Lower leg skin (tissue), 4 donors: ENCODE measurements around the gene KLKB1. TPM values are rescaled to one million over a fixed set of nuclear protein-coding genes. Genes with fewer than 3 reads are reported as not detected.

Experiments
- DNase-seq, 2 donors: peaks; one replicate each; pipeline ENCODE4 v3.0.0-alpha.2; 2019; ENCODE audit warnings: low spot score in 2 of 2
- H3K4me3 ChIP-seq: fragments of 200-600 bp; sonication (generic); 2 replicates; pipeline ENCODE4 v1.5.1; 2017; ENCODE audit warnings: mild to moderate bottlenecking, low read depth; ENCODE audit not compliant: poor library complexity, severe bottlenecking
- CTCF ChIP-seq, 3 donors: fragments of 450-650 bp; IDR thresholded peaks; one replicate each; pipeline ENCODE4 v1.5.1; 2016; ENCODE audit warnings: antibody characterized with exemption in 3 of 3, mild to moderate bottlenecking in 3 of 3, moderate library complexity in 2 of 3
- POLR2A ChIP-seq, 2 donors: fragments of 450-650 bp; IDR thresholded peaks; one replicate each; pipeline ENCODE4 v1.6.1; 2016 to 2017; ENCODE audit warnings: antibody characterized with exemption in 2 of 2, mild to moderate bottlenecking in 1 of 2, moderate library complexity in 1 of 2
- WGBS, 2 donors: methylation state at CpG; one replicate each; pipeline ENCODE4 v1.1.5; 2018; 5-methylcytosine and 5-hydroxymethylcytosine counted together
- intact Hi-C: fragments of 100-400 bp; cut with DNase I; formaldehyde crosslinking; loops from one replicate; pipeline ENCODE4 v1.15.0; 2023; ENCODE audit warnings: low total_unique reads
- total RNA-seq, 4 donors: library from RNA; depleted of rRNA; stranded (reverse); fragments of >200 nt; gene quantifications; one replicate each; pipeline ENCODE4 v1.1.0, GENCODE V29; 2016

KLKB1 gene
- total RNA-seq, 4 donors from 2014 or later, result 0.26 TPM; not detected in 3

GRCh38 chr4:186286581-186286980 is 59.3 kb downstream of the KLKB1 start:
- H3K4me3 ChIP-seq, result no peak overlapping the region
- intact Hi-C loops, result no loop called here
- TF ChIP-seq POLR2A (IDR thresholded peaks at IDR 0.05) (no peak), CTCF (IDR thresholded peaks at IDR 0.05) (no peak)
- 85 to 88% methylated on average over 3 of the region's 3 CpGs for WGBS, 2 donors
- no peak for DNase-seq

GRCh38 chr4:186291256-186291890 is 64.1 kb downstream of the KLKB1 start:
- 77 to 78% methylated on average over 10 of the region's 10 CpGs for WGBS, 2 donors
- intact Hi-C loops, result no loop called here
- H3K4me3 ChIP-seq, result no peak overlapping the region
- TF ChIP-seq POLR2A (IDR thresholded peaks at IDR 0.05) (no peak), CTCF (IDR thresholded peaks at IDR 0.05) (no peak)
- no peak for DNase-seq

DNA sequence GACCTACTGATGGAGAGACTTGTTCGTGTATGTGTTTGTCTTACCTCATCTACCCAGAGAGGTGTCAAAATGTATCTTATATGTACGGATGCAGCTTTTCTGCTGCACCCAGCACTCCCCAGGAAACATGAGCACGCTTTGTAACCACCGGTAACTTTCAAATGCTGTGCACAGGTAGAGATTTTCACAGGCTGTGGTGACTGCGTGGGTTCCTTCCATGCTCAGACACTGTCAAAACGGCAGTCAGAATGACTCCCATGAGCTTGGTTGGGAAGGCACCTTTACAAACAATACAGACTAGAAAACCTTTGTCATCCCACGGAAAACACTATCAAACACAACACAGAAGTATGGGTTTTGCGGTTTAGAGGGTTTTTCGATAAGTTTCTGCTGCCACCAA is 66.9 kb downstream of the KLKB1 start:
- DNase-seq, result no peak
- TF ChIP-seq CTCF (IDR thresholded peaks at IDR 0.05), result no peak
- no peak for TF ChIP-seq POLR2A (IDR thresholded peaks at IDR 0.05)
- no peak overlapping the region for H3K4me3 ChIP-seq
- intact Hi-C loops, result no loop called here
- 85 to 86% methylated on average over 9 of the region's 9 CpGs for WGBS, 2 donors

DNA sequence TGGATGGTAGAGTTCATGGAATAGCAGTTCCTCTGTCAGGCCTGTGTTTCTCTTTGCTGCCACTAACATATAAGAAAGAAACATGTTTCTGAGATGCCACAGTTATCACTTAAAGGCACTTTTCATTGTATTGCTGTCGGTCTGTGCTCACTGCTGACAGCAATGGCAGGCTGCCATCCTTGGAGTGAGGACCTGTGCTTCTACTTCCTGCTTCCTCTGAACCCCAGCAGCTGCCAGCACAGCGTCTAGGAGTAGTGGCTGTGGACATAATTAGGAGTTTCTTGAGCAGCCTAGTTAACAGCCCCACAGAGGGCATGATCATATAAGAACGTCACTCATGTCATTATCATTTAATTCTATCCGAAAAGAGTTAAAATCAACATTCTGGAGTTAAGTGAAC is 69.2 kb downstream of the KLKB1 start:
- no peak for TF ChIP-seq POLR2A (IDR thresholded peaks at IDR 0.05)
- no peak for TF ChIP-seq CTCF (IDR thresholded peaks at IDR 0.05)
- H3K4me3 ChIP-seq, result no peak overlapping the region
- intact Hi-C loops, result loop anchor here (5.0 kb wide), 1 partner anchor 291 kb away; no protein-coding TSS in a partner anchor
- WGBS, 2 donors, result 60% methylated on average over 4 of the region's 4 CpGs
- DNase-seq, result no peak

- intact Hi-C loops, result loop anchor here (5.0 kb wide), 1 partner anchor 290 kb away; no protein-coding TSS in a partner anchor
- H3K4me3 ChIP-seq, result no peak overlapping the region
- TF ChIP-seq POLR2A (IDR thresholded peaks at IDR 0.05) (no peak), CTCF (IDR thresholded peaks at IDR 0.05) (no peak)
- no peak for DNase-seq
- WGBS, 2 donors, result 42 to 46% methylated on average over 21 of the region's 21 CpGs
Measured at GRCh38 chr4:186297013-186297645, 69.8 kb downstream of the KLKB1 start.
